Chondrocyte (in vitro differentiated cells): ENCODE data around the gene AGK. TPM values are rescaled to one million over a fixed set of nuclear protein-coding genes. Genes with fewer than 3 reads are reported as not detected.
"Not testable (repeated sequence)": the region's sequence is repeated elsewhere in the genome, so short reads cannot be mapped to it uniquely, and the experiment has no call there.

Experiments
- DNase-seq: peaks from one replicate; pipeline ENCODE4 v3.0.0; 2021; ENCODE audit warnings: mixed read lengths, low spot score
- H3K27ac Mint-ChIP-seq: one replicate; pipeline ENCODE4 v1.8.0; 2021; ENCODE audit warnings: mild to moderate bottlenecking, moderate library complexity, mixed read lengths; ENCODE audit not compliant: unreplicated experiment
- H3K27me3 Mint-ChIP-seq: 2 replicates; pipeline ENCODE4 v1.8.0; 2021; ENCODE audit warnings: low read depth, mixed read lengths
- H3K36me3 Mint-ChIP-seq: 2 replicates; pipeline ENCODE4 v1.8.0; 2021; ENCODE audit warnings: low read depth, mixed read lengths
- H3K4me1 Mint-ChIP-seq: 2 replicates; pipeline ENCODE4 v1.8.0; 2021; ENCODE audit warnings: low read depth, mild to moderate bottlenecking, mixed read lengths
- H3K4me3 Mint-ChIP-seq: one replicate; pipeline ENCODE4 v1.8.0; 2021; ENCODE audit warnings: mild to moderate bottlenecking, moderate library complexity, mixed read lengths; ENCODE audit not compliant: unreplicated experiment
- H3K9me3 Mint-ChIP-seq: 2 replicates; pipeline ENCODE4 v1.8.0; 2021; ENCODE audit warnings: low read depth, mixed read lengths
- total RNA-seq: library from RNA; stranded (reverse); gene quantifications from 3 replicates; pipeline ENCODE4 v1.2.1, GENCODE V29; 2021
- TF ChIP-seq, protein P1 (sequence below): fragments of 200-600 bp; sonication (generic); IDR thresholded peaks from 2 replicates; pipeline ENCODE4 v1.5.0; 2021; ENCODE audit warnings: antibody characterized with exemption, mild to moderate bottlenecking, moderate library complexity

The AGK gene
- total RNA-seq, 1 donor from 2014 or later, result 22.1 TPM

DNA sequence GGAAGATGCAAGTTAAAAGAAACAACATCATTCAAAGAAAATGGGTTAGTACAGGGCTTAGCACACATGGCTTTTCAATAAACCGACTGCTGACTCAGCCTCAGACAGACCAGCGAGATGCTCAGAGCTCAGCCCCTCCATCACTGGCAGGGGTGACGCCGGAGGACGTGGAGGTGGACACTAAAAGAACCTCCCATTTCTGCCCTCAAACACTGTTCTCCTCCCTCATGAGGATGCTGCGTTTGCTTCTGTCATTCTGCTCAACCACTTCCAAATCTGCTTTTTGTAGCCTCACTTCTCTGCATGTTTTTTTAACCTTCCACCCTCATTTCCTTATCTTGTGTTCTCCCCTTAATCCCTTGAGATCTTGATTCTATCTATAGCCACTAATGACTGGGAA lies 135.5 kb downstream of the AGK start:
- Mint-ChIP-seq H3K27ac (no peak overlapping the region), H3K9me3 (no peaks in the 10 kb centered on the region), H3K27me3 (no peaks in the 10 kb centered on the region), H3K4me3 (no peak overlapping the region), H3K36me3 (peaks cover 13% of the 10 kb centered on the region), H3K4me1 (peaks cover 10% of the 10 kb centered on the region)
- TF ChIP-seq, protein P1, sequence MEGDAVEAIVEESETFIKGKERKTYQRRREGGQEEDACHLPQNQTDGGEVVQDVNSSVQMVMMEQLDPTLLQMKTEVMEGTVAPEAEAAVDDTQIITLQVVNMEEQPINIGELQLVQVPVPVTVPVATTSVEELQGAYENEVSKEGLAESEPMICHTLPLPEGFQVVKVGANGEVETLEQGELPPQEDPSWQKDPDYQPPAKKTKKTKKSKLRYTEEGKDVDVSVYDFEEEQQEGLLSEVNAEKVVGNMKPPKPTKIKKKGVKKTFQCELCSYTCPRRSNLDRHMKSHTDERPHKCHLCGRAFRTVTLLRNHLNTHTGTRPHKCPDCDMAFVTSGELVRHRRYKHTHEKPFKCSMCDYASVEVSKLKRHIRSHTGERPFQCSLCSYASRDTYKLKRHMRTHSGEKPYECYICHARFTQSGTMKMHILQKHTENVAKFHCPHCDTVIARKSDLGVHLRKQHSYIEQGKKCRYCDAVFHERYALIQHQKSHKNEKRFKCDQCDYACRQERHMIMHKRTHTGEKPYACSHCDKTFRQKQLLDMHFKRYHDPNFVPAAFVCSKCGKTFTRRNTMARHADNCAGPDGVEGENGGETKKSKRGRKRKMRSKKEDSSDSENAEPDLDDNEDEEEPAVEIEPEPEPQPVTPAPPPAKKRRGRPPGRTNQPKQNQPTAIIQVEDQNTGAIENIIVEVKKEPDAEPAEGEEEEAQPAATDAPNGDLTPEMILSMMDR, result no peak
- DNase-seq, result no peak

DNA sequence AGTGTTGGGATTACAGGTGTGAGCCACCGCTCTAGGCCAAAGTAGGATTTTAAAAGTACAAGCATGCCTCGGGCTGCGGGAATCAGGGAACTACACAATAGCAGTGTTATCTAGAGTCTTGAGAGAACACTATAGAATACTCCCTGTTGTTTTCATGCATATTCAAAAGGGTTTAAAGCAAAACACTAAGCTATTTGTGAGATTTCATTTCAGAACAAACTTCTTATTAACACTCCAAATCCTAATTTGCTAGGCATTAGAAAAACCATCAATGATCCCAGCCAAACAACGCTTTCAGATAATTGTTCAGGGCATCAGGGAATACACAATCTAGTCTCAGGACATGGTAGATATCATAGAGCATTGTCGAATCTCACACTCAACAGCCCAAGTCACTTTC lies 136.8 kb downstream of the AGK start:
- Mint-ChIP-seq H3K4me3 (no peak overlapping the region), H3K27ac (no peak overlapping the region), H3K4me1 (peaks cover 10% of the 10 kb centered on the region), H3K27me3 (no peaks in the 10 kb centered on the region), H3K9me3 (no peaks in the 10 kb centered on the region), H3K36me3 (peaks cover 7% of the 10 kb centered on the region)
- TF ChIP-seq, protein P1, result no peak
- no peak for DNase-seq

DNA sequence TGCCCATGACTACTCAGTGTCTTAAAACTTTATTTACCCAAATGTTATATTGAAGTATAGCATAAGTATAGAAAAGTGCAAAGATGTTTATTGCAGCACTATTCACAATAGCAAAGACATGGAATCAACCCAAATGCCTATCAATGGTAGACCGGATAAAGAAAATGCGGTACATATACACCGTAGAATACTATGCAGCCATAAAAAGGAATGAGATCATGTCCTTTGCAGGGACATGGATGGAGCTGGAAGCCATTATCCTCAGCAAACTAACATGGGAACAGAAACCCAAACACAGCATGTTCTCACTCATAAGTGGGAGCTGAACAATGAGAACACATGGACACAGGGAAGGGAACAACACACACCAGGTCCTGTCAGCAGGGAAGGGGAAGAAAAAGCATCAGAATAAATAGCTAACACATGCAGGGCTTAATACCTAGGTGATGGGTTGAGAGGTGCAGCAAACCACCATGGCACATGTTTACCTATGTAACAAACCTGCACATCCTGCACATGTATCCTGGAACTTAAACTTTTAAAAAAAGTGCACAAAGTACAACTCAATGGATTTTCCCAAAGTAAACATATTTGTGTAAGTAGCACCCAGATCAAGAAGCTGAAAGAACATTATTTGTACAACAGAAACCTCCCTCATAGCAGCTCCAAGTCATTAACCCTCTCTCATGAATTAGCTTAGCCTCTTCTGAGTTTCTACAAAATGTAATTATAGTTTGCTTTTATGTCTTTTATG lies 138.0 kb downstream of the AGK start:
- not testable (repeated sequence) for H3K36me3 Mint-ChIP-seq, H3K27me3 Mint-ChIP-seq, H3K4me3 Mint-ChIP-seq, DNase-seq, H3K27ac Mint-ChIP-seq, H3K9me3 Mint-ChIP-seq
- peaks cover 10% of the 10 kb centered on the region for H3K4me1 Mint-ChIP-seq

DNA sequence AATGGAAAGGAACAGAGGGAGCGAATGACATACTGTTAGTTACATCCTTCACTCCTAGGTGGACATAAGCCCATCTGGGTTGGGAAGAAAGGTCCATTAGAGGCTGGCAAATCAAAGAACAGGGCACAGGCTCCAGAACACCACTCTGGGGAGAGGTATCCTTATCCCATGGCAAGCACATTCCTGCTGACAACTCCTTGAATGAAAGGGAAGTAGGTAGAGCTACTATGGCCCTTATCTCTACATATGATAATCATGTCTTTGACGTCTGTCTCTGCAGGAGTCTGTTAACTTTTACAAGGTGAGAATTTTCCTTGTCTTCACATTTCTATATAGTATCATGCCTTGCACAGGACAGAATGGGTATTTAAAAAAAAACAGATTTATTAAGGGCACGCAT lies 140.3 kb downstream of the AGK start:
- Mint-ChIP-seq H3K36me3 (no peaks in the 10 kb centered on the region), H3K27me3 (no peaks in the 10 kb centered on the region), H3K9me3 (no peaks in the 10 kb centered on the region), H3K4me3 (no peak overlapping the region), H3K27ac (no peak overlapping the region), H3K4me1 (peaks cover 14% of the 10 kb centered on the region)
- no peak for DNase-seq
- TF ChIP-seq, protein P1, result no peak

DNA sequence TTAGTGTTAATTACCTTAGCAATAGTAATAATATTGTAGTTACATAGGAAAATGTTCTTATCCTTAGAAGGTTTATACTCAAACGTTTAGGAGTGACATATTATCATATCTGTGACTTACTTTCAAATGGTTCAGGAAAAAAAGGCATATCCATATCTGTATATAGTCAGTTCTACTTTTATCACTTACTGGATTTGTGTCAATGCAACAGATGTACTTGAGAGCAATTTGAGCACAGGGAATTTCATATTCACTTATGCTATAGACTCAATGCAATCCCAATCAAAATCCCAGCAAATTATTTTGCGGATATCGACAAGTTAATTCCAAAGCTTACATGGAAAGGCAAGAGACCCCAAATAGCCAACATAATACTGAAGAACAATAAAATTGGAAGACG lies 140.8 kb downstream of the AGK start:
- no peak for DNase-seq
- TF ChIP-seq, protein P1, result no peak
- H3K4me3 Mint-ChIP-seq, result no peak overlapping the region
- peaks cover 9% of the 10 kb centered on the region for H3K4me1 Mint-ChIP-seq
- H3K27me3 Mint-ChIP-seq, result no peaks in the 10 kb centered on the region
- no peaks in the 10 kb centered on the region for H3K36me3 Mint-ChIP-seq
- H3K27ac Mint-ChIP-seq, result no peak overlapping the region
- no peaks in the 10 kb centered on the region for H3K9me3 Mint-ChIP-seq

DNA sequence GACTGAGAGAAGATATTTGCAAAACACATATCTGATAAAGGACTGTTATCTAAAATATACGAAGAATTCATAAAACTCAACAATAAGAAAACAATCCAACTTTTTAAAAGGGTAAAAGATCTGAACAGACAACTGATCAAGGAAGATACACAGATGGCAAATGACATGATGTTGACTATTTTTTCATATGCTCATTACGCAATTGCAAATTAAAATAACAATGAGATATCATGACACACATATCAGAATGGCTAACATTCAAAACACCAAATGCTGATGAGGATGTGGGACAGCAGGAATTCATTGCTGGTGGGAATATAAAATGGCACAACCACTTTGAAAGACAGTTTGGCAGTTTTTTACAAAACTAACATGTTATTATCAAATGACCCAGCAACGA lies 141.9 kb downstream of the AGK start:
- peaks cover 12% of the 10 kb centered on the region for H3K4me1 Mint-ChIP-seq
- no peaks in the 10 kb centered on the region for H3K9me3 Mint-ChIP-seq
- no peak overlapping the region for H3K27ac Mint-ChIP-seq
- H3K36me3 Mint-ChIP-seq, result no peaks in the 10 kb centered on the region
- TF ChIP-seq, protein P1, result no peak
- no peak overlapping the region for H3K4me3 Mint-ChIP-seq
- H3K27me3 Mint-ChIP-seq, result no peaks in the 10 kb centered on the region
- DNase-seq, result no peak
